Fibroblast of lung (primary cell): ENCODE results near the gene NSMCE4A. TPM values are rescaled to one million over a fixed set of nuclear protein-coding genes. Genes with fewer than 3 reads are reported as not detected.
"Not testable (repeated sequence)": the region's sequence is repeated elsewhere in the genome, so short reads cannot be mapped to it uniquely, and the experiment has no call there.

Source experiments
- DNase-seq, 2 donors: peaks; one replicate each; pipeline versions ENCODE4 v3.0.0 to v3.0.0-alpha.2; 2010; ENCODE audit warnings: low read depth in 2 of 2
- H2AFZ ChIP-seq: 2 replicates; pipeline ENCODE4 v1.5.1; 2012; ENCODE audit warnings: low read length, control low read depth, inconsistent platforms
- H3K27ac ChIP-seq: 2 replicates; pipeline ENCODE4 v1.5.1; 2011; ENCODE audit warnings: low read length, control low read depth; ENCODE audit not compliant: insufficient read depth
- H3K27me3 ChIP-seq: 2 replicates; pipeline ENCODE4 v1.5.1; 2011; ENCODE audit warnings: mild to moderate bottlenecking, low read length; ENCODE audit not compliant: control insufficient read depth, insufficient read depth
- H3K36me3 ChIP-seq: 2 replicates; pipeline ENCODE4 v1.5.1; 2011; ENCODE audit warnings: low read length; ENCODE audit not compliant: control insufficient read depth, insufficient read depth
- H3K4me1 ChIP-seq: 2 replicates; pipeline ENCODE4 v1.5.1; 2011; ENCODE audit warnings: low read length; ENCODE audit not compliant: control insufficient read depth, insufficient read depth; ENCODE audit errors: extremely low read depth
- H3K4me2 ChIP-seq: 2 replicates; pipeline ENCODE4 v1.5.1; 2011; ENCODE audit warnings: low read length, control low read depth; ENCODE audit not compliant: insufficient read depth; ENCODE audit errors: extremely low read depth
- H3K4me3 ChIP-seq, 4 experiments: fragments of 200-600 bp in 1 of 4; sonication (generic) in 1 of 4; replicated peaks in 1 of 4; 2 replicates each; pipeline ENCODE4 v1.5.1; 2011 to 2016; ENCODE audit warnings: low read length in 4 of 4, low read depth in 3 of 4, mild to moderate bottlenecking in 3 of 4, control low read depth in 2 of 4, inconsistent platforms in 1 of 4, mixed read lengths in 1 of 4; ENCODE audit not compliant: insufficient read depth in 1 of 4; ENCODE audit errors: control extremely low read depth in 1 of 4
- H3K79me2 ChIP-seq: 2 replicates; pipeline ENCODE4 v1.5.1; 2012; ENCODE audit warnings: mild to moderate bottlenecking, low read length, inconsistent platforms; ENCODE audit not compliant: control insufficient read depth, insufficient read depth
- H3K9ac ChIP-seq: 2 replicates; pipeline ENCODE4 v1.5.1; 2011; ENCODE audit warnings: mild to moderate bottlenecking, low read length, control low read depth; ENCODE audit not compliant: insufficient read depth
- H3K9me3 ChIP-seq: 2 replicates; pipeline ENCODE4 v1.5.1; 2012; ENCODE audit warnings: low read depth, low read length; ENCODE audit not compliant: control insufficient read depth, insufficient read depth
- H4K20me1 ChIP-seq: 2 replicates; pipeline ENCODE4 v1.5.1; 2011; ENCODE audit warnings: low read length; ENCODE audit not compliant: control insufficient read depth, insufficient read depth; ENCODE audit errors: extremely low read depth
- CTCF ChIP-seq, 2 donors: IDR thresholded peaks in 1 of 2; conservative IDR thresholded peaks in 1 of 2; 1 replicate in 1 of 2; 2 replicates in 1 of 2; pipeline ENCODE4 v1.5.1; 2011 to 2012; ENCODE audit warnings: low read length in 2 of 2, control low read depth in 1 of 2, inconsistent platforms in 1 of 2, low read depth in 1 of 2, mild to moderate bottlenecking in 1 of 2
- EZH2 ChIP-seq: IDR thresholded peaks from 2 replicates; pipeline ENCODE4 v1.5.1; 2012; ENCODE audit warnings: low read length, control low read depth, mild to moderate bottlenecking; ENCODE audit errors: missing control alignments
- polyA plus RNA-seq, 2 donors: library from polyadenylated mRNA; depleted of rRNA in 1 of 2; stranded (reverse) in 1 of 2; unstranded in 1 of 2; fragments of >200 nt; gene quantifications; 2 replicates each; pipeline ENCODE4 v1.2.1, GENCODE V29; 2011 to 2012; ENCODE audit warnings: missing spikeins in 1 of 2
- total RNA-seq: library from RNA; depleted of rRNA; stranded (reverse); fragments of >200 nt; gene quantifications from 2 replicates; pipeline ENCODE4 v1.2.1, GENCODE V29; 2014

Gene NSMCE4A
- total and polyA plus RNA-seq, 2 donors (not counting 1 experiment from before 2014, with no cell fraction given), result 13.2 to 26.3 TPM

DNA sequence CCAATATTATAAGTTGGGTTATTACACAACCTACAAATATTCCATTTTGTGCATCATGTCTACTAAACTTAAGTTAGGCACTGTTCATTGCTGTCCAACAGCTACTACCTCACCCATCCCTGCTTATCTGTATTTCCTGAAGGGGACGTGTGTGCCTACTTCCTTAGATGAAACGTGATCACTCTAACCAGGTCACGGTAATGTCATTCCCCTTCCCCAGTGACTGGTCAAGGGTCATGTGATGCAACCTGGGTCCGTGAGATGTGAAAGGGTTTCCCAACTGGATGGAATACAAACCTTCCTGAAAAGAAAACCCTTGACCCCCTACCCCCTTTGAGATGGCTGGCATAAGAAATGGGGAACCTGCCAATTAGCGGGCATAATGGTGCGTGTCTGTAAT, 1.6 kb upstream of the NSMCE4A start:
- Histone ChIP-seq H3K4me2 (no peak overlapping the region), H3K27ac (no peak overlapping the region), H3K9ac (no peak overlapping the region), H3K4me3 (no peak overlapping the region), H3K9me3 (no peaks in the 10 kb centered on the region), H4K20me1 (no peaks in the 10 kb centered on the region), H3K79me2 (peaks cover 14% of the 10 kb centered on the region), H3K27me3 (no peaks in the 10 kb centered on the region), H3K4me1 (no peaks in the 10 kb centered on the region), H2AFZ (no peak overlapping the region), H3K36me3 (no peaks in the 10 kb centered on the region)
- DNase-seq, result no peak
- TF ChIP-seq EZH2 (no peak), CTCF (conservative IDR thresholded peaks at IDR 0.05 in 1 of 2, IDR thresholded peaks at IDR 0.05 in 1 of 2; ENCODE audit: low read depth in 1 of 2, low read length in 2 of 2) (no peak)

- H3K4me1 ChIP-seq, result no peaks in the 10 kb centered on the region
- H3K27ac ChIP-seq, result peak overlapping the region; percentile 79
- H3K4me3 ChIP-seq, result peak overlapping the region; percentile 80 to 89 (median 84)
- H3K36me3 ChIP-seq, result peaks cover under 1% of the 10 kb centered on the region
- TF ChIP-seq EZH2, result no peak
- no peak for TF ChIP-seq CTCF (conservative IDR thresholded peaks at IDR 0.05 in 1 of 2, IDR thresholded peaks at IDR 0.05 in 1 of 2; ENCODE audit: low read depth in 1 of 2, low read length in 2 of 2)
- H3K4me2 ChIP-seq, result peak overlapping the region; percentile 83
- no peaks in the 10 kb centered on the region for H3K9me3 ChIP-seq
- H3K27me3 ChIP-seq, result no peaks in the 10 kb centered on the region
- peak overlapping the region; percentile 94 for H2AFZ ChIP-seq
- H3K79me2 ChIP-seq, result peaks cover 14% of the 10 kb centered on the region
- peak overlapping the region; percentile 89 for H3K9ac ChIP-seq
- no peak for DNase-seq
- no peaks in the 10 kb centered on the region for H4K20me1 ChIP-seq
Measured at GRCh38 chr10:121975295-121976086, 474 bp upstream of the NSMCE4A start.

DNA sequence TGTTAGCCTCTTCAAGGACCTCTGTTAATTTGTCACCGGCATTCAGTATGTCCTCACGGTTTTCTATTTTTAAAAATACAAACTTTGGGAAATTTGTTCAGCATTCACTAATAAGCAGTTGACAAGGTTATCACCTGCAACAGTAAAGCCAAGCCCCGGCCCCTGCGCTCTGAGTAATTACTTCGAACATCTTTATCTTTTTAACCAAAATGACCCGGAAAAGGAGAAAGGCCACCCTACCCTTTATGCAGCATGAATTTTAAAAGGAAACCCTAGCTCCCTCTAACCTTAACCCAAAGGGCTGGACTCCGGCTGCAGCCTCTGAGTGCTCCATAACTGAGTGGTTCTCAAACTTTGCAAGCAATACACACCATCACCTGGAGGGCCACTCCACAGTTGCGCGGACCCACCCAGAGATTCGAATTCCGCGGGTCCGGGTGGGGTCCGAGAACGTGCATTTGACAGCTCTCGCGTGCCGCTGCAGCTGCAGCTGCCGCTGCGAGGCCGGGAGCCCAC, 940 bp downstream of the NSMCE4A start:
- no peaks in the 10 kb centered on the region for H3K4me1 ChIP-seq
- H3K4me2 ChIP-seq, result peak overlapping the region; percentile 70
- H3K27me3 ChIP-seq, result no peaks in the 10 kb centered on the region
- H3K9me3 ChIP-seq, result no peaks in the 10 kb centered on the region
- peaks cover 14% of the 10 kb centered on the region for H3K79me2 ChIP-seq
- peaks cover 2% of the 10 kb centered on the region for H3K36me3 ChIP-seq
- no peaks in the 10 kb centered on the region for H4K20me1 ChIP-seq
- no peak for TF ChIP-seq CTCF (conservative IDR thresholded peaks at IDR 0.05 in 1 of 2, IDR thresholded peaks at IDR 0.05 in 1 of 2; ENCODE audit: low read depth in 1 of 2, low read length in 2 of 2)
- no peak for TF ChIP-seq EZH2
- peak overlapping the region; percentile 36 for H3K27ac ChIP-seq
- H2AFZ ChIP-seq, result peak overlapping the region; percentile 84
- H3K9ac ChIP-seq, result peak overlapping the region; percentile 89
- no peak for DNase-seq
- peak overlapping the region; percentile 80 to 89 (median 84) for H3K4me3 ChIP-seq

DNA sequence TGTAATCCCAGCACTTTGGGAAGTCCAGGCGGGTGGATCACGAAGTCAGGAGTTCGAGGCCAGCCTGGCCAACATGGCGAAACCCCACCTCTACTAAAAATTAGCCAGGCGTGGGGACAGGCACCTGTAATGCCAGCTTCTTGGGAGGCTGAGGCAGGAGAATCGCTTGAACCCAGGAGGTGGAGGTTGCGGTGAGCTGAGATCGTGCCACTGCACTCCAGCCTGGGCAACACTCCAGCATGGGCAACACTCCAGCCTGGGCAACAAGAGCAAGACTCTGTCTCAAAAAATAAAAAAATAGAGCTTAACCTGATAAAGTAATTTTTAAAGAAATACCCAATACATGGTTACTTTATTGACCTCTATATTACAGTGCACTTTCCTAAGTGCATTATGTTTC, 5.9 kb downstream of the NSMCE4A start:
- H3K9ac ChIP-seq, H3K27ac ChIP-seq, H3K4me3 ChIP-seq, H3K4me2 ChIP-seq, DNase-seq, H3K27me3 ChIP-seq, H2AFZ ChIP-seq, H3K9me3 ChIP-seq, H4K20me1 ChIP-seq, H3K4me1 ChIP-seq, H3K36me3 ChIP-seq: not testable (repeated sequence)
- peaks cover 11% of the 10 kb centered on the region for H3K79me2 ChIP-seq
